ENCODE results near the gene RGS18. TPM values are rescaled to one million over a fixed set of nuclear protein-coding genes. Genes with fewer than 3 reads are reported as not detected.

RGS18 gene
- total and polyA plus RNA-seq, 4 donors, result 1.4 to 16.2 (median 7.5) TPM

- 91 to 94% methylated on average over 1 of the region's 1 CpG for WGBS, 2 donors
- TF ChIP-seq, protein P1, sequence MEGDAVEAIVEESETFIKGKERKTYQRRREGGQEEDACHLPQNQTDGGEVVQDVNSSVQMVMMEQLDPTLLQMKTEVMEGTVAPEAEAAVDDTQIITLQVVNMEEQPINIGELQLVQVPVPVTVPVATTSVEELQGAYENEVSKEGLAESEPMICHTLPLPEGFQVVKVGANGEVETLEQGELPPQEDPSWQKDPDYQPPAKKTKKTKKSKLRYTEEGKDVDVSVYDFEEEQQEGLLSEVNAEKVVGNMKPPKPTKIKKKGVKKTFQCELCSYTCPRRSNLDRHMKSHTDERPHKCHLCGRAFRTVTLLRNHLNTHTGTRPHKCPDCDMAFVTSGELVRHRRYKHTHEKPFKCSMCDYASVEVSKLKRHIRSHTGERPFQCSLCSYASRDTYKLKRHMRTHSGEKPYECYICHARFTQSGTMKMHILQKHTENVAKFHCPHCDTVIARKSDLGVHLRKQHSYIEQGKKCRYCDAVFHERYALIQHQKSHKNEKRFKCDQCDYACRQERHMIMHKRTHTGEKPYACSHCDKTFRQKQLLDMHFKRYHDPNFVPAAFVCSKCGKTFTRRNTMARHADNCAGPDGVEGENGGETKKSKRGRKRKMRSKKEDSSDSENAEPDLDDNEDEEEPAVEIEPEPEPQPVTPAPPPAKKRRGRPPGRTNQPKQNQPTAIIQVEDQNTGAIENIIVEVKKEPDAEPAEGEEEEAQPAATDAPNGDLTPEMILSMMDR (IDR thresholded peaks at IDR 0.05; ENCODE audit: control extremely low read depth, extremely low read depth), result no peak
- H3K4me1 ChIP-seq (ENCODE audit: control insufficient read depth in 5 of 5, insufficient read depth in 5 of 5, low read length in 5 of 5), result no peaks in the 10 kb centered on the region
- H3K27ac ChIP-seq (ENCODE audit: low read depth in 1 of 2, low read length in 1 of 2), result no peak overlapping the region
- DNase-seq (no peak), ATAC-seq (ENCODE audit: insufficient read depth, low FRiP score) (no peak)
- no peaks in the 10 kb centered on the region for H3K27me3 ChIP-seq (ENCODE audit: control insufficient read depth in 3 of 3, insufficient read depth in 3 of 3, low read length in 2 of 3)
- no peak overlapping the region for H3K9ac ChIP-seq (ENCODE audit: insufficient read depth in 1 of 2, low read length in 2 of 2)
- H3K4me3 ChIP-seq, result no peak overlapping the region
- peaks cover 0 to 5% (median 0%) of the 10 kb centered on the region in 4 donors for H3K9me3 ChIP-seq (ENCODE audit: control insufficient read depth in 4 of 4, insufficient read depth in 3 of 4, low read length in 3 of 4)
- no peaks in the 10 kb centered on the region for H3K36me3 ChIP-seq (ENCODE audit: control insufficient read depth in 4 of 4, insufficient read depth in 4 of 4, low read length in 4 of 4)
Measured at GRCh38 chr1:192133350-192133926, 24.8 kb upstream of the RGS18 start.

DNA sequence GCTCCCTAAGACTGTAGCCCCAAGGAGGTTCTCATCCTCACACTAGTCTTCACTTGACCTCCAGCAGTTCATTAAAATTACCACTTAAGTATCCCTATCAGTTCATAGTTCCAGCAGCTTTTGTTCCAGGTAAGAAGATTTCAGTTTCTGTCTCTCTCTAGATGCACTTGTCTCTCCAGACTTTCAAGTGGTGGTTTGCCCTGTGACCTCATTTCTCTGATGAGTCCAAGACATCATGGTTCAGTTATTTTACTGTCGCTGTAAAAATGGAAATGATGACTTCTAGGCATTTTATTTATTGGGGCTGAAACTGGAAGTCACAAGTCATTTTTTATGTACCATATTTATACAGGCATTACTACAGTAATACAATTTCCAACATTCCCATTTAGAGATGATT is 17.9 kb upstream of the RGS18 start:
- WGBS, 2 donors, result 83 to 98% methylated on average over 1 of the region's 1 CpG
- ATAC-seq (ENCODE audit: insufficient read depth, low FRiP score), result no peak

GRCh38 chr1:192147221-192147620 is 11.0 kb upstream of the RGS18 start:
- Histone ChIP-seq H3K9ac (ENCODE audit: insufficient read depth in 1 of 2, low read length in 2 of 2) (no peak overlapping the region), H3K36me3 (ENCODE audit: control insufficient read depth in 4 of 4, insufficient read depth in 4 of 4, low read length in 4 of 4) (no peaks in the 10 kb centered on the region), H3K9me3 (ENCODE audit: control insufficient read depth in 4 of 4, insufficient read depth in 3 of 4, low read length in 3 of 4) (peaks cover 0 to 4% (median under 1%) of the 10 kb centered on the region in 4 donors), H3K27ac (ENCODE audit: low read depth in 1 of 2, low read length in 1 of 2) (no peak overlapping the region), H3K4me3 (no peak overlapping the region), H3K27me3 (ENCODE audit: control insufficient read depth in 3 of 3, insufficient read depth in 3 of 3, low read length in 2 of 3) (no peaks in the 10 kb centered on the region), H3K4me1 (ENCODE audit: control insufficient read depth in 5 of 5, insufficient read depth in 5 of 5, low read length in 5 of 5) (no peaks in the 10 kb centered on the region)
- no peak for ATAC-seq (ENCODE audit: insufficient read depth, low FRiP score)
- WGBS, 2 donors, result 73 to 79% methylated on average over 3 of the region's 3 CpGs
- DNase-seq, result no peak
- TF ChIP-seq, protein P1 (IDR thresholded peaks at IDR 0.05; ENCODE audit: control extremely low read depth, extremely low read depth), result no peak

More for the DNA sequence above, 17.9 kb upstream of the RGS18 start:
- Histone ChIP-seq H3K4me3 (no peak overlapping the region), H3K9me3 (ENCODE audit: control insufficient read depth in 4 of 4, insufficient read depth in 3 of 4, low read length in 3 of 4) (peaks cover 0 to 1% (median 0%) of the 10 kb centered on the region in 4 donors), H3K27ac (ENCODE audit: low read depth in 1 of 2, low read length in 1 of 2) (no peak overlapping the region), H3K36me3 (ENCODE audit: control insufficient read depth in 4 of 4, insufficient read depth in 4 of 4, low read length in 4 of 4) (no peaks in the 10 kb centered on the region), H3K27me3 (ENCODE audit: control insufficient read depth in 3 of 3, insufficient read depth in 3 of 3, low read length in 2 of 3) (no peaks in the 10 kb centered on the region), H3K9ac (ENCODE audit: insufficient read depth in 1 of 2, low read length in 2 of 2) (no peak overlapping the region), H3K4me1 (ENCODE audit: control insufficient read depth in 5 of 5, insufficient read depth in 5 of 5, low read length in 5 of 5) (no peaks in the 10 kb centered on the region)
- no peak for DNase-seq
- TF ChIP-seq, protein P1 (IDR thresholded peaks at IDR 0.05; ENCODE audit: control extremely low read depth, extremely low read depth), result no peak

- Histone ChIP-seq H3K27me3 (ENCODE audit: control insufficient read depth in 3 of 3, insufficient read depth in 3 of 3, low read length in 2 of 3) (no peaks in the 10 kb centered on the region), H3K9ac (ENCODE audit: insufficient read depth in 1 of 2, low read length in 2 of 2) (no peak overlapping the region), H3K4me3 (no peak overlapping the region), H3K36me3 (ENCODE audit: control insufficient read depth in 4 of 4, insufficient read depth in 4 of 4, low read length in 4 of 4) (no peaks in the 10 kb centered on the region), H3K9me3 (ENCODE audit: control insufficient read depth in 4 of 4, insufficient read depth in 3 of 4, low read length in 3 of 4) (peaks cover 0 to 4% (median under 1%) of the 10 kb centered on the region in 4 donors), H3K27ac (ENCODE audit: low read depth in 1 of 2, low read length in 1 of 2) (no peak overlapping the region), H3K4me1 (ENCODE audit: control insufficient read depth in 5 of 5, insufficient read depth in 5 of 5, low read length in 5 of 5) (no peaks in the 10 kb centered on the region)
- 61 to 72% methylated on average over 1 of the region's 1 CpG for WGBS, 2 donors
- TF ChIP-seq, protein P1 (IDR thresholded peaks at IDR 0.05; ENCODE audit: control extremely low read depth, extremely low read depth), result no peak
- ATAC-seq (ENCODE audit: insufficient read depth, low FRiP score), result no peak
- DNase-seq, result no peak
Measured at GRCh38 chr1:192147696-192148095, 10.6 kb upstream of the RGS18 start.

Measured in lung (tissue), 12 donors.